ENCODE measurements around the gene ADCY6.

Gene ADCY6

GRCh38 chr12:48828293-48828692 lies 39.4 kb upstream of the ADCY6 start:
- Histone ChIP-seq H3K27me3 (ENCODE audit: insufficient read depth, low read depth, severe bottlenecking) (no peaks in the 10 kb centered on the region), H3K36me3 (peaks cover 96% of the 10 kb centered on the region), H3K4me3 (ENCODE audit: low read depth, low read length) (no peak overlapping the region), H3K27ac (no peak overlapping the region), H3K9me3 (ENCODE audit: severe bottlenecking) (no peaks in the 10 kb centered on the region)
- DNase-seq: no peak
- no peak for TF ChIP-seq CTCF (IDR thresholded peaks at IDR 0.05; ENCODE audit: low read depth, low read length)

- H3K27me3 ChIP-seq (ENCODE audit: insufficient read depth, low read depth, severe bottlenecking): no peaks in the 10 kb centered on the region
- H3K27ac ChIP-seq: no peak overlapping the region
- TF ChIP-seq CTCF (IDR thresholded peaks at IDR 0.05; ENCODE audit: low read depth, low read length): no peak
- no peak for DNase-seq
- no peaks in the 10 kb centered on the region for H3K9me3 ChIP-seq (ENCODE audit: severe bottlenecking)
- H3K4me3 ChIP-seq (ENCODE audit: low read depth, low read length): no peak overlapping the region
- peaks cover 96% of the 10 kb centered on the region for H3K36me3 ChIP-seq
Observed at GRCh38 chr12:48827513-48828096, 38.7 kb upstream of the ADCY6 start.

DNA sequence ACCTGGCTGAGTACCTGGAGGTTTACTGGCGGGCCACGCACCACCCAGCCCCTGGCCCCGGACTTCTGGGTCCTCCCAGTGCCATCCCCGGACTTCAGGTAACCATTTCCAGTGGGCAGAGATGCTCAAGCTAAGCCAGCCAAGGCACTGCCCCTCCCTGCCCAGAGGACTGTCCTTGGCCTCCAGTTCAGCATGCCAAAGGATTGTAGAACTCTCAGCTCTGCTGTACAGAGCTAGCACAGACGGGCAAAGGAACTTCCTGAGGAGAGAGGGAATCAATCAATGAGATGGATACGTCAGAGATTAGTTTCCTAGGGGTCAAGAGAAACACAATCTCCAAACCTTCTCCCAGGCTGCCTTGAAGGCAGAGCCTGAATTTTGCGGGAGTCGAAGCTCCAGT lies 38.1 kb upstream of the ADCY6 start:
- Histone ChIP-seq H3K9me3 (ENCODE audit: severe bottlenecking) (no peaks in the 10 kb centered on the region), H3K27ac (no peak overlapping the region), H3K27me3 (ENCODE audit: insufficient read depth, low read depth, severe bottlenecking) (no peaks in the 10 kb centered on the region), H3K4me3 (ENCODE audit: low read depth, low read length) (no peak overlapping the region), H3K36me3 (peaks cover 90% of the 10 kb centered on the region)
- no peak for TF ChIP-seq CTCF (IDR thresholded peaks at IDR 0.05; ENCODE audit: low read depth, low read length)
- no peak for DNase-seq

GRCh38 chr12:48826209-48826855 lies 37.4 kb upstream of the ADCY6 start:
- TF ChIP-seq CTCF (IDR thresholded peaks at IDR 0.05; ENCODE audit: low read depth, low read length): no peak
- no peak for DNase-seq
- H3K9me3 ChIP-seq (ENCODE audit: severe bottlenecking): no peaks in the 10 kb centered on the region
- H3K36me3 ChIP-seq: peaks cover 83% of the 10 kb centered on the region
- H3K4me3 ChIP-seq (ENCODE audit: low read depth, low read length): no peak overlapping the region
- no peaks in the 10 kb centered on the region for H3K27me3 ChIP-seq (ENCODE audit: insufficient read depth, low read depth, severe bottlenecking)
- no peak overlapping the region for H3K27ac ChIP-seq

DNA sequence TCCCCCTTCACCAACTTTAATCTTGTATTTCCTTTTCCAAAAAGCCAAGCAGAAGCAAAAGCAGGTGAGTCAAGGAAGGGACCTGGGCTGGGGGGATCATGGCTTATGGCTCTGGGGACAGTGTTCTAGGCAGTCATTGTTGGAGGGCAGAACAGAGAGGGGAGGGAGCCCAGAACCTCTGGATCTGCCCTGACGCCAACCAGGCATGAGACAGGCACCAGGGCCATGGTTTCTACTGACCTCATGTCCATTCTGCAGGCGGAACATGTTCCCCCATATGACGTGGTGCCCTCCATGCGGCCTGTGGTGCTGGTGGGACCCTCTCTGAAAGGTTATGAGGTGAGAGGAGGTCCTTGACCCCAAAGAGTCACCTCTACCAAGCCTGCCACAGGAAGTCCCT lies 36.0 kb upstream of the ADCY6 start:
- Histone ChIP-seq H3K27ac (no peak overlapping the region), H3K4me3 (ENCODE audit: low read depth, low read length) (no peak overlapping the region), H3K36me3 (peaks cover 69% of the 10 kb centered on the region), H3K27me3 (ENCODE audit: insufficient read depth, low read depth, severe bottlenecking) (no peaks in the 10 kb centered on the region), H3K9me3 (ENCODE audit: severe bottlenecking) (no peaks in the 10 kb centered on the region)
- TF ChIP-seq CTCF (IDR thresholded peaks at IDR 0.05; ENCODE audit: low read depth, low read length): no peak
- no peak for DNase-seq

DNA sequence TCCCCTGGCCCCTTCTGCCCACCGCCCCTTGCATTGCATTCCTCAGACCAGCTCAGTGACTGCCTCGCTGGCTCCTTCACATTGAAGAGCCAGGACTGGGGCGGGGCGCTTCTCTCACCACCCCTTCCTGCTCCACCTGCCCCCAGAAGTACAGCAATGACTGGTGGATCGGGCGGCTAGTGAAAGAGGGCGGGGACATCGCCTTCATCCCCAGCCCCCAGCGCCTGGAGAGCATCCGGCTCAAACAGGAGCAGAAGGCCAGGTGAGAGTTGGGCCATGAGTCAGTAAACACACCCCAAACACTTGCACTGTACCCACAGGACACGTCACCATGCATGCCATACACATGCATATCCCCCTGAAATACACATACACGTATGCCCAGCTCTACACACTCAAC lies 35.2 kb upstream of the ADCY6 start:
- no peak for TF ChIP-seq CTCF (IDR thresholded peaks at IDR 0.05; ENCODE audit: low read depth, low read length)
- Histone ChIP-seq H3K27ac (no peak overlapping the region), H3K36me3 (peaks cover 61% of the 10 kb centered on the region)

More for the DNA sequence above, 35.2 kb upstream of the ADCY6 start:
- DNase-seq: no peak
- Histone ChIP-seq H3K9me3 (ENCODE audit: severe bottlenecking) (no peaks in the 10 kb centered on the region), H3K27me3 (ENCODE audit: insufficient read depth, low read depth, severe bottlenecking) (no peaks in the 10 kb centered on the region), H3K4me3 (ENCODE audit: low read depth, low read length) (no peak overlapping the region)

All from WERI-Rb-1 (cell line).